Right lobe of liver (tissue), 6 donors: ENCODE results near the gene MAP3K5. TPM values are rescaled to one million over a fixed set of nuclear protein-coding genes. Genes with fewer than 3 reads are reported as not detected.

Source experiments
- ATAC-seq, 4 donors: fragments of 200-7000 bp; cut with Tn5 transposase; one replicate each; pipeline ENCODE4 v1.9.1; 2020; ENCODE audit warnings: mild to moderate bottlenecking in 4 of 4, moderate library complexity in 4 of 4
- DNase-seq, 3 donors: peaks; one replicate each; pipeline ENCODE4 v3.0.0-alpha.2; 2020
- H3K27ac ChIP-seq, 3 donors: fragments of 200-600 bp; one replicate each; pipeline ENCODE4 v1.8.0; 2022
- H3K27me3 ChIP-seq, 2 donors: fragments of 200-600 bp; one replicate each; pipeline ENCODE4 v1.8.0; 2022
- H3K36me3 ChIP-seq, 4 donors: fragments of 200-600 bp; sonication (generic) in 1 of 4; one replicate each; pipeline versions ENCODE4 v1.5.1 to v1.8.0; 2017 to 2022; ENCODE audit warnings: control low read depth in 1 of 4
- H3K4me1 ChIP-seq, 4 donors: fragments of 200-600 bp; sonication (generic) in 1 of 4; one replicate each; pipeline versions ENCODE4 v1.5.1 to v1.8.0; 2017 to 2022; ENCODE audit warnings: control low read depth in 1 of 4
- H3K4me3 ChIP-seq, 3 donors: fragments of 200-600 bp; one replicate each; pipeline ENCODE4 v1.8.0; 2022
- H3K9me3 ChIP-seq, 4 donors: fragments of 200-600 bp; sonication (generic) in 1 of 4; one replicate each; pipeline versions ENCODE4 v1.5.1 to v1.8.0; 2017 to 2022; ENCODE audit warnings: control low read depth in 1 of 4
- POLR2A ChIP-seq: fragments of 450-650 bp; IDR thresholded peaks from one replicate; pipeline ENCODE4 v1.6.1; 2017; ENCODE audit warnings: antibody characterized with exemption, mild to moderate bottlenecking
- WGBS: methylation state at CpG from one replicate; pipeline ENCODE4 v1.1.6; 2018; ENCODE audit warnings: low coverage, low lambda C conversion rate; ENCODE audit not compliant: insufficient coverage; ENCODE audit errors: missing lambda C conversion rate; 5-methylcytosine and 5-hydroxymethylcytosine counted together
- intact Hi-C, 2 donors: fragments of 100-400 bp; cut with DNase I; formaldehyde crosslinking; loops; one replicate each; pipeline versions ENCODE4 v1.11.2 to v1.14.1; 2022
- total RNA-seq, 6 experiments: library from RNA; depleted of rRNA in 2 of 6; stranded (reverse); fragments of >200 nt in 2 of 6; fragmentation: NEBNext Ultra II Directional in 3 of 6; extraction: Animal tissue kit (Norgen Biotek cat#: 25700) in 3 of 6; gene quantifications; one replicate each; pipeline versions ENCODE4 v1.1.0 to v1.2.4, GENCODE V29; 2016 to 2023
- TF ChIP-seq, protein P1 (sequence below), 4 donors: fragments of 200-600 bp in 3 of 4; fragments of 450-650 bp in 1 of 4; IDR thresholded peaks; one replicate each; pipeline versions ENCODE4 v1.5.1 to v1.8.0; 2016 to 2022; ENCODE audit warnings: antibody characterized with exemption in 4 of 4, mild to moderate bottlenecking in 2 of 4
- donor health status: DM: no; HTN: yes; CAD: no.
- donor health status: DM: no; HTN: no; CAD: no.
- donor health status: DM: no; HTN: no; CAD: no.
- donor health status: DM: no; HTN: yes; CAD: no.
- donor health status: DM: no; HTN: yes; CAD: no.

MAP3K5 gene
- total RNA-seq, 6 experiments from 2014 or later: 5.0 to 10.4 (median 6.9) TPM

DNA sequence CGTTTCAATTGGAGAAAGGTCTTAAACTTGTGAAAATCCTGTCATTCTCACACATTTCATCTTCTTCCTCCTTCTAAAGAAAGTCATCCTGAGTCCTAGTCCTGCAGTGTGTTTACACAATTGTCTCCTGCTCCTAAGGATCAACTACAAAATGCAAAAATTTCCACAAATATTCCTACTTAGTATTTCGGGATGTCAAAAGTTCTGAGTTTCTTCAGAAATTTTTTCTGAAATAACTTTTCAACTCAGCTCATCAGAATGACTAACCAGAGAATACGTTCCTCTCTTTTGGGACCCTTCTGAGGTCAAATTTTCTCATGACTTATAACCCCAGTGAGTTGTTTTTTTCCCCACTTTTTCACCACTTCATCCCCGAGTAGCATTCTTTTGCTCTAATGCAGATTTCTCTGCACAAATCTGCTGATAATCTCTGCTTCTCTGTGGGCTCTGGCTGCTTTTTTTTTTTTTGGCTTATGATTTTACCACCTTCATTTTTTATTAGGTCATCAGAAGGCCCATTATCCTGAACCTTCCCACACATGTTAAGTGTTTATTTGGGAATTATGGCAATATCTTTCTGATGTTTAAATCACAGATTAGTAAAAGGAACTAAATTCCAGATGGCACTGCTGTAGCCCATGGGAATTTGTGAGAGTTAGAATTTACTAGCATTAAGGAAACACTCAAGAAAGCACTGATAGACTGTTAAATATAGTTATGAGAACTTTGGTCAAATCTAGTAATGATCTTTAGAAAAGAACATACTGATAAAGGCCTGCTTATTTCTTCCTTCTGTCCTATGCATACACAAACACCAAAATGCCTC, 41.4 kb downstream of the MAP3K5 start:
- Histone ChIP-seq H3K36me3 (no peaks in the 10 kb centered on the region), H3K27ac (no peak overlapping the region), H3K4me3 (no peak overlapping the region), H3K9me3 (no peaks in the 10 kb centered on the region), H3K4me1 (peaks cover 0 to 17% (median 3%) of the 10 kb centered on the region in 4 donors), H3K27me3 (no peaks in the 10 kb centered on the region)
- 67% methylated on average over 4 of the region's 4 CpGs for WGBS
- intact Hi-C loops: no loop called here
- ATAC-seq (no peak), DNase-seq (no peak)
- TF ChIP-seq POLR2A: no peak
- TF ChIP-seq, protein P1, sequence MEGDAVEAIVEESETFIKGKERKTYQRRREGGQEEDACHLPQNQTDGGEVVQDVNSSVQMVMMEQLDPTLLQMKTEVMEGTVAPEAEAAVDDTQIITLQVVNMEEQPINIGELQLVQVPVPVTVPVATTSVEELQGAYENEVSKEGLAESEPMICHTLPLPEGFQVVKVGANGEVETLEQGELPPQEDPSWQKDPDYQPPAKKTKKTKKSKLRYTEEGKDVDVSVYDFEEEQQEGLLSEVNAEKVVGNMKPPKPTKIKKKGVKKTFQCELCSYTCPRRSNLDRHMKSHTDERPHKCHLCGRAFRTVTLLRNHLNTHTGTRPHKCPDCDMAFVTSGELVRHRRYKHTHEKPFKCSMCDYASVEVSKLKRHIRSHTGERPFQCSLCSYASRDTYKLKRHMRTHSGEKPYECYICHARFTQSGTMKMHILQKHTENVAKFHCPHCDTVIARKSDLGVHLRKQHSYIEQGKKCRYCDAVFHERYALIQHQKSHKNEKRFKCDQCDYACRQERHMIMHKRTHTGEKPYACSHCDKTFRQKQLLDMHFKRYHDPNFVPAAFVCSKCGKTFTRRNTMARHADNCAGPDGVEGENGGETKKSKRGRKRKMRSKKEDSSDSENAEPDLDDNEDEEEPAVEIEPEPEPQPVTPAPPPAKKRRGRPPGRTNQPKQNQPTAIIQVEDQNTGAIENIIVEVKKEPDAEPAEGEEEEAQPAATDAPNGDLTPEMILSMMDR (IDR thresholded peaks at IDR 0.05): no peak

GRCh38 chr6:136749359-136749997, 42.8 kb downstream of the MAP3K5 start:
- no peaks in the 10 kb centered on the region for H3K36me3 ChIP-seq
- no peak for DNase-seq
- WGBS: 76% methylated on average over 3 of the region's 13 CpGs
- TF ChIP-seq, protein P1 (IDR thresholded peaks at IDR 0.05): no peak
- TF ChIP-seq POLR2A: no peak
- intact Hi-C loops: no loop called here
- no peak overlapping the region for H3K4me3 ChIP-seq
- no peaks in the 10 kb centered on the region for H3K27me3 ChIP-seq
- peaks cover 0 to 17% (median 3%) of the 10 kb centered on the region in 4 donors for H3K4me1 ChIP-seq
- no peak for ATAC-seq
- no peak overlapping the region for H3K27ac ChIP-seq
- no peaks in the 10 kb centered on the region for H3K9me3 ChIP-seq

GRCh38 chr6:136747507-136747906, 44.8 kb downstream of the MAP3K5 start:
- no peaks in the 10 kb centered on the region for H3K27me3 ChIP-seq
- no peak overlapping the region for H3K4me3 ChIP-seq
- no peak for DNase-seq
- H3K27ac ChIP-seq: no peak overlapping the region
- no peaks in the 10 kb centered on the region for H3K9me3 ChIP-seq
- peaks cover 0 to 8% (median 2%) of the 10 kb centered on the region in 4 donors for H3K4me1 ChIP-seq
- no peaks in the 10 kb centered on the region for H3K36me3 ChIP-seq
- 100% methylated on average over 1 of the region's 1 CpG for WGBS
- intact Hi-C loops: no loop called here
- ATAC-seq: no peak
- TF ChIP-seq, protein P1 (IDR thresholded peaks at IDR 0.05): no peak
- TF ChIP-seq POLR2A: no peak

- Histone ChIP-seq H3K4me1 (no peaks in the 10 kb centered on the region), H3K9me3 (no peaks in the 10 kb centered on the region), H3K36me3 (no peaks in the 10 kb centered on the region), H3K4me3 (no peak overlapping the region), H3K27me3 (no peaks in the 10 kb centered on the region), H3K27ac (no peak overlapping the region)
- DNase-seq (no peak), ATAC-seq (no peak)
- 68% methylated on average over 6 of the region's 6 CpGs for WGBS
- TF ChIP-seq POLR2A: no peak
- TF ChIP-seq, protein P1 (IDR thresholded peaks at IDR 0.05): no peak
- intact Hi-C loops: no loop called here
Observed at GRCh38 chr6:136745300-136745699, 47.0 kb downstream of the MAP3K5 start.
